Mesenchymal stem cell (in vitro differentiated cells and primary cell): ENCODE results near the gene BABAM1.

ENCODE experiments used
- DNase-seq: peaks from one replicate; pipeline ENCODE4 v3.0.0-alpha.2; 2013
- H2AFZ ChIP-seq: one replicate; pipeline ENCODE4 v1.6.1; 2013; ENCODE audit warnings: low read depth, mild to moderate bottlenecking, control low read depth, inconsistent platforms, low read length, moderate library complexity
- H2AK5ac ChIP-seq: 2 replicates; pipeline ENCODE4 v1.6.1; 2013; ENCODE audit warnings: low read length, moderate library complexity, mild to moderate bottlenecking, inconsistent platforms; ENCODE audit not compliant: severe bottlenecking
- H2BK120ac ChIP-seq: one replicate; pipeline ENCODE4 v1.6.1; 2013; ENCODE audit warnings: low read depth, mild to moderate bottlenecking, inconsistent platforms, low read length, moderate library complexity
- H2BK12ac ChIP-seq, 2 experiments: one replicate each; pipeline ENCODE4 v1.6.1; 2013; ENCODE audit warnings: inconsistent platforms in 2 of 2, low read length in 2 of 2, mild to moderate bottlenecking in 2 of 2, moderate library complexity in 2 of 2, control low read depth in 1 of 2
- H2BK15ac ChIP-seq: one replicate; pipeline ENCODE4 v1.6.1; 2013; ENCODE audit warnings: mild to moderate bottlenecking, low read depth, inconsistent platforms; ENCODE audit not compliant: poor library complexity, severe bottlenecking
- H2BK5ac ChIP-seq: 2 replicates; pipeline ENCODE4 v1.6.1; 2013; ENCODE audit warnings: low read depth, mild to moderate bottlenecking, low read length, control low read depth, inconsistent platforms; ENCODE audit not compliant: poor library complexity, severe bottlenecking
- H3K14ac ChIP-seq, 2 experiments: one replicate each; pipeline ENCODE4 v1.6.1; 2013; ENCODE audit warnings: inconsistent platforms in 2 of 2, low read length in 2 of 2, control low read depth in 1 of 2, mild to moderate bottlenecking in 1 of 2, moderate library complexity in 1 of 2
- H3K18ac ChIP-seq, 2 experiments: one replicate each; pipeline ENCODE4 v1.6.1; 2013; ENCODE audit warnings: inconsistent platforms in 2 of 2, low read length in 2 of 2, control low read depth in 1 of 2, low read depth in 1 of 2, mild to moderate bottlenecking in 1 of 2
- H3K23ac ChIP-seq, 2 experiments: one replicate each; pipeline ENCODE4 v1.6.1; 2013; ENCODE audit warnings: inconsistent platforms in 2 of 2, low read length in 2 of 2, mild to moderate bottlenecking in 2 of 2, moderate library complexity in 2 of 2, control low read depth in 1 of 2
- H3K27ac ChIP-seq: 2 replicates; pipeline ENCODE4 v1.5.1; 2013; ENCODE audit warnings: mild to moderate bottlenecking, moderate library complexity, low read length, control low read depth, inconsistent platforms; ENCODE audit not compliant: poor library complexity, severe bottlenecking
- H3K27me3 ChIP-seq, 2 experiments: 2 replicates each; pipeline versions ENCODE4 v1.6.1 to v1.7.0; 2013; ENCODE audit warnings: low read length in 2 of 2, mild to moderate bottlenecking in 2 of 2, moderate library complexity in 2 of 2, control low read depth in 1 of 2, inconsistent platforms in 1 of 2; ENCODE audit not compliant: control insufficient read depth in 1 of 2, insufficient read depth in 1 of 2
- H3K36me3 ChIP-seq, 2 experiments: 2 replicates each; pipeline versions ENCODE4 v1.6.1 to v1.7.0; 2013; ENCODE audit warnings: low read length in 2 of 2, control low read depth in 1 of 2, inconsistent platforms in 1 of 2, low read depth in 1 of 2, mild to moderate bottlenecking in 1 of 2; ENCODE audit not compliant: insufficient read depth in 2 of 2, control insufficient read depth in 1 of 2
- H3K4ac ChIP-seq, 2 experiments: one replicate each; pipeline ENCODE4 v1.6.1; 2013; ENCODE audit warnings: inconsistent platforms in 2 of 2, low read length in 2 of 2, mild to moderate bottlenecking in 2 of 2, moderate library complexity in 2 of 2, control low read depth in 1 of 2, low read depth in 1 of 2
- H3K4me1 ChIP-seq: 2 replicates; pipeline ENCODE4 v1.6.1; 2013; ENCODE audit warnings: low read depth, low read length, control low read depth; ENCODE audit not compliant: control insufficient read depth, insufficient read depth
- H3K4me2 ChIP-seq: 2 replicates; pipeline ENCODE4 v1.6.1; 2013; ENCODE audit warnings: low read length, mild to moderate bottlenecking, inconsistent platforms; ENCODE audit not compliant: poor library complexity, severe bottlenecking
- H3K4me3 ChIP-seq, 2 experiments: 2 replicates each; pipeline versions ENCODE4 v1.5.1 to v1.7.0; 2013; ENCODE audit warnings: low read length in 2 of 2, mild to moderate bottlenecking in 2 of 2, control low read depth in 1 of 2, low read depth in 1 of 2; ENCODE audit not compliant: insufficient read depth in 1 of 2
- H3K79me1 ChIP-seq: replicated peaks from 2 replicates; pipeline ENCODE4 v1.6.1; 2013; ENCODE audit warnings: mild to moderate bottlenecking, control low read depth, low read length, inconsistent platforms; ENCODE audit not compliant: poor library complexity, severe bottlenecking
- H3K9ac ChIP-seq: 2 replicates; pipeline ENCODE4 v1.7.0; 2013; ENCODE audit warnings: mild to moderate bottlenecking, low read length, moderate library complexity
- H3K9me3 ChIP-seq: 2 replicates; pipeline ENCODE4 v1.7.0; 2013; ENCODE audit warnings: mild to moderate bottlenecking, low read length; ENCODE audit not compliant: control insufficient read depth
- H4K8ac ChIP-seq: one replicate; pipeline ENCODE4 v1.6.1; 2013; ENCODE audit warnings: inconsistent platforms, mild to moderate bottlenecking, low read length, moderate library complexity
- H4K91ac ChIP-seq: one replicate; pipeline ENCODE4 v1.6.1; 2013; ENCODE audit warnings: mild to moderate bottlenecking, low read length, inconsistent platforms
- WGBS: methylation state at CpG from one replicate; pipeline ENCODE4 v1.1.7; 2013; ENCODE audit warnings: mixed read lengths; 5-methylcytosine and 5-hydroxymethylcytosine counted together

The BABAM1 gene

GRCh38 chr19:17322854-17323253, 55.6 kb downstream of the BABAM1 start:
- no peak overlapping the region for H3K18ac ChIP-seq
- H3K27ac ChIP-seq, result no peak overlapping the region
- no peak for DNase-seq
- no peak overlapping the region for H3K14ac ChIP-seq
- H3K4me3 ChIP-seq, result no peak overlapping the region
- H3K36me3 ChIP-seq, result peaks cover 36 to 70% of the 10 kb centered on the region in 2 experiments
- H2BK120ac ChIP-seq, result no peak overlapping the region
- H2BK15ac ChIP-seq, result no peak overlapping the region
- H2AFZ ChIP-seq, result no peak overlapping the region
- WGBS, result 93% methylated on average over 6 of the region's 10 CpGs
- H3K4me1 ChIP-seq, result peaks cover 21% of the 10 kb centered on the region
- H2AK5ac ChIP-seq, result no peak overlapping the region
- H3K9me3 ChIP-seq, result no peaks in the 10 kb centered on the region
- H3K79me1 ChIP-seq, result peaks cover 26% of the 10 kb centered on the region
- H3K27me3 ChIP-seq, result no peaks in the 10 kb centered on the region
- H2BK5ac ChIP-seq, result no peak overlapping the region
- no peak overlapping the region for H3K4me2 ChIP-seq
- no peak overlapping the region for H3K23ac ChIP-seq
- H4K91ac ChIP-seq, result no peak overlapping the region
- no peak overlapping the region for H3K4ac ChIP-seq
- H3K9ac ChIP-seq, result peak overlapping the region; percentile 17
- H4K8ac ChIP-seq, result no peak overlapping the region
- no peak overlapping the region for H2BK12ac ChIP-seq

GRCh38 chr19:17323300-17323963, 56.2 kb downstream of the BABAM1 start:
- Histone ChIP-seq H2BK120ac (no peak overlapping the region), H3K4me1 (peaks cover 26% of the 10 kb centered on the region), H3K4ac (no peak overlapping the region), H4K8ac (no peak overlapping the region), H4K91ac (no peak overlapping the region), H2AFZ (no peak overlapping the region), H3K79me1 (peaks cover 25% of the 10 kb centered on the region), H3K27me3 (no peaks in the 10 kb centered on the region), H2BK5ac (no peak overlapping the region), H3K4me3 (no peak overlapping the region), H3K9ac (no peak overlapping the region), H3K4me2 (no peak overlapping the region), H2BK12ac (no peak overlapping the region), H3K36me3 (peaks cover 36 to 66% of the 10 kb centered on the region in 2 experiments), H2BK15ac (no peak overlapping the region), H3K14ac (no peak overlapping the region), H3K27ac (no peak overlapping the region), H2AK5ac (no peak overlapping the region), H3K9me3 (no peaks in the 10 kb centered on the region), H3K18ac (no peak overlapping the region), H3K23ac (no peak overlapping the region)
- WGBS, result 97% methylated on average over 46 of the region's 56 CpGs
- no peak for DNase-seq

- H2BK5ac ChIP-seq, result no peak overlapping the region
- no peak overlapping the region for H2BK120ac ChIP-seq
- H2AK5ac ChIP-seq, result no peak overlapping the region
- H3K9me3 ChIP-seq, result no peaks in the 10 kb centered on the region
- no peak overlapping the region for H3K4me2 ChIP-seq
- H3K27ac ChIP-seq, result no peak overlapping the region
- H3K9ac ChIP-seq, result no peak overlapping the region
- H2AFZ ChIP-seq, result no peak overlapping the region
- no peak overlapping the region for H2BK12ac ChIP-seq
- H3K27me3 ChIP-seq, result no peaks in the 10 kb centered on the region
- WGBS, result 84% methylated on average over 7 of the region's 7 CpGs
- no peak overlapping the region for H3K18ac ChIP-seq
- H3K36me3 ChIP-seq, result peaks cover 34 to 62% of the 10 kb centered on the region in 2 experiments
- H3K4ac ChIP-seq, result no peak overlapping the region
- H2BK15ac ChIP-seq, result no peak overlapping the region
- peaks cover 30% of the 10 kb centered on the region for H3K4me1 ChIP-seq
- no peak overlapping the region for H3K4me3 ChIP-seq
- no peak overlapping the region for H4K91ac ChIP-seq
- no peak for DNase-seq
- H3K23ac ChIP-seq, result no peak overlapping the region
- H3K14ac ChIP-seq, result no peak overlapping the region
- no peak overlapping the region for H4K8ac ChIP-seq
- peaks cover 22% of the 10 kb centered on the region for H3K79me1 ChIP-seq
Observed at GRCh38 chr19:17323964-17324332, 56.7 kb downstream of the BABAM1 start.

- Histone ChIP-seq H2AK5ac (no peak overlapping the region), H3K79me1 (peaks cover 20% of the 10 kb centered on the region), H3K18ac (no peak overlapping the region), H4K91ac (no peak overlapping the region), H3K27ac (no peak overlapping the region), H3K27me3 (no peaks in the 10 kb centered on the region), H3K14ac (no peak overlapping the region), H2BK5ac (no peak overlapping the region), H3K4me1 (peaks cover 35% of the 10 kb centered on the region), H3K36me3 (peaks cover 31 to 62% of the 10 kb centered on the region in 2 experiments), H3K23ac (no peak overlapping the region), H4K8ac (no peak overlapping the region), H2AFZ (no peak overlapping the region), H3K4ac (no peak overlapping the region), H2BK15ac (no peak overlapping the region), H2BK12ac (no peak overlapping the region), H2BK120ac (no peak overlapping the region), H3K9me3 (no peaks in the 10 kb centered on the region), H3K4me2 (no peak overlapping the region), H3K4me3 (no peak overlapping the region), H3K9ac (no peak overlapping the region)
- no peak for DNase-seq
- WGBS, result 97% methylated on average over 28 of the region's 28 CpGs
Observed at GRCh38 chr19:17324357-17325114, 57.3 kb downstream of the BABAM1 start.
